A549 (cell line): ENCODE measurements around the gene HEXD. TPM values are rescaled to one million over a fixed set of nuclear protein-coding genes. Genes with fewer than 3 reads are reported as not detected.
A peak's percentile ranks its signal among the peaks of the same experiment; 100 is the strongest.

ENCODE experiments used
- ATAC-seq, 2 experiments: fragments of 200-7000 bp in 1 of 2; fragments of >200 bp in 1 of 2; cut with Nextera tagmentation in 1 of 2; cut with Tn5 transposase in 1 of 2; 3 replicates each; pipeline versions ENCODE4 v1.8.0 to v1.9.1; 2018 to 2020; ENCODE audit warnings: mild to moderate bottlenecking in 1 of 2, moderate library complexity in 1 of 2
- CTCF ChIA-PET: fragments of 300-600 bp; sonication (Branson Sonifier 250); formaldehyde crosslinking; extraction: SDS; loops from one replicate; lab custom pipeline; 2021; ENCODE audit warnings: antibody characterized with exemption, inconsistent platforms; lab: Yijun Ruan, JAX
- POLR2A ChIA-PET: fragments of 350-600 bp; formaldehyde crosslinking; extraction: SDS; loops from one replicate; lab custom pipeline; 2021; ENCODE audit warnings: antibody characterized with exemption, inconsistent platforms; lab: Yijun Ruan, JAX
- DNase-seq, 2 experiments: peaks; one replicate each; pipeline versions ENCODE4 v3.0.0 to v3.0.0-alpha.2; 2011 to 2016; ENCODE audit warnings: low read depth in 1 of 2, low spot score in 1 of 2
- FAIRE-seq: peaks from 2 replicates; lab custom pipeline; 2011; peaks lifted over from hg19 to GRCh38; lab: Jason Lieb, UNC
- H3K27ac ChIP-seq, 2 experiments: fragments of >200 bp; sonication (Bioruptor Twin); formaldehyde crosslinking; 3 replicates each; pipeline ENCODE4 v1.5.1; 2016 to 2017
- H3K4me1 ChIP-seq: fragments of >200 bp; sonication (Bioruptor Twin); formaldehyde crosslinking; 3 replicates; pipeline ENCODE4 v1.6.1; 2016
- H3K4me2 ChIP-seq: fragments of >200 bp; sonication (Bioruptor Twin); formaldehyde crosslinking; 3 replicates; pipeline ENCODE4 v1.6.1; 2016
- H3K4me3 ChIP-seq: fragments of >200 bp; sonication (Bioruptor Twin); formaldehyde crosslinking; 3 replicates; pipeline ENCODE4 v1.5.1; 2016
- H3K9me3 ChIP-seq: fragments of >200 bp; sonication (Bioruptor Twin); formaldehyde crosslinking; 3 replicates; pipeline ENCODE4 v1.6.1; 2016
- FOSB ChIP-seq: fragments of 250-450 bp; sonication (Bioruptor Pico); IDR thresholded peaks from 2 replicates; pipeline ENCODE4 v1.5.0; 2020; ENCODE audit warnings: mild to moderate bottlenecking, moderate library complexity
- GATA3 ChIP-seq: IDR thresholded peaks from 2 replicates; pipeline ENCODE4 v1.6.1; 2012; ENCODE audit warnings: borderline replicate concordance
- HOXB13 ChIP-seq: fragments of 250-450 bp; sonication (Bioruptor Pico); IDR thresholded peaks from 2 replicates; pipeline ENCODE4 v1.5.0; 2020; ENCODE audit warnings: low read depth, mild to moderate bottlenecking, moderate library complexity
- JUN ChIP-seq, 2 experiments: fragments of >200 bp; sonication (Bioruptor Twin); formaldehyde crosslinking; IDR thresholded peaks; 2 replicates in 1 of 2; 3 replicates in 1 of 2; pipeline ENCODE4 v1.6.1; 2016 to 2017
- JUNB ChIP-seq: fragments of >200 bp; sonication (Bioruptor Twin); formaldehyde crosslinking; IDR thresholded peaks from 2 replicates; pipeline ENCODE4 v1.6.1; 2016
- KDM1A ChIP-seq: fragments of 200-600 bp; sonication (generic); IDR thresholded peaks from 2 replicates; pipeline ENCODE4 v1.6.1; 2016; ENCODE audit warnings: low read depth, mild to moderate bottlenecking
- MYC ChIP-seq: IDR thresholded peaks from 2 replicates; pipeline ENCODE4 v1.6.1; 2012; ENCODE audit warnings: mild to moderate bottlenecking, inconsistent platforms, low read length, improper control_type of control experiment, borderline replicate concordance
- RNF2 ChIP-seq: fragments of 200-600 bp; sonication (generic); IDR thresholded peaks from 2 replicates; pipeline ENCODE4 v1.6.1; 2016; ENCODE audit warnings: low read depth, mild to moderate bottlenecking, antibody characterized with exemption, moderate library complexity, borderline replicate concordance
- TP53 ChIP-seq: fragments of 250-450 bp; sonication (Bioruptor Pico); IDR thresholded peaks from 2 replicates; pipeline ENCODE4 v1.5.0; 2021; ENCODE audit warnings: mild to moderate bottlenecking, moderate library complexity
- ZFP36 ChIP-seq: fragments of 450-650 bp; IDR thresholded peaks from 2 replicates; pipeline ENCODE4 v1.6.1; 2014; ENCODE audit warnings: borderline replicate concordance; ENCODE audit not compliant: partially characterized antibody
- WGBS: methylation state at CpG from one replicate; pipeline ENCODE4 v1.1.6; 2017; ENCODE audit errors: missing lambda C conversion rate; 5-methylcytosine and 5-hydroxymethylcytosine counted together
- polyA plus RNA-seq, 4 experiments: library from polyadenylated mRNA; depleted of rRNA in 3 of 4; stranded (reverse); fragments of >200 nt; fragmentation: RNase III in 1 of 4; extraction: RNeasy Plus Mini Kit Qiagen cat#74134 plus additional on column Dnase treatment in 1 of 4; gene quantifications; 2 replicates in 3 of 4; 3 replicates in 1 of 4; pipeline ENCODE4 v1.2.3, GENCODE V29; 2011 to 2017
- TF ChIP-seq, protein P1 (sequence below): IDR thresholded peaks from 2 replicates; pipeline ENCODE4 v1.6.1; 2012
- TF ChIP-seq, protein P2 (sequence below): IDR thresholded peaks from 2 replicates; pipeline ENCODE4 v1.6.1; 2012; ENCODE audit warnings: low read depth, borderline replicate concordance

HEXD gene
- polyA plus RNA-seq, 2 of the 4 experiments (the other 2 are of a cell fraction): 18.0 to 19.5 TPM

GRCh38 chr17:82438401-82439193 is 20.4 kb downstream of the HEXD start:
- H3K9me3 ChIP-seq: no peaks in the 10 kb centered on the region
- H3K4me3 ChIP-seq: no peak overlapping the region
- no peak overlapping the region for H3K4me2 ChIP-seq
- TF ChIP-seq, protein P1, sequence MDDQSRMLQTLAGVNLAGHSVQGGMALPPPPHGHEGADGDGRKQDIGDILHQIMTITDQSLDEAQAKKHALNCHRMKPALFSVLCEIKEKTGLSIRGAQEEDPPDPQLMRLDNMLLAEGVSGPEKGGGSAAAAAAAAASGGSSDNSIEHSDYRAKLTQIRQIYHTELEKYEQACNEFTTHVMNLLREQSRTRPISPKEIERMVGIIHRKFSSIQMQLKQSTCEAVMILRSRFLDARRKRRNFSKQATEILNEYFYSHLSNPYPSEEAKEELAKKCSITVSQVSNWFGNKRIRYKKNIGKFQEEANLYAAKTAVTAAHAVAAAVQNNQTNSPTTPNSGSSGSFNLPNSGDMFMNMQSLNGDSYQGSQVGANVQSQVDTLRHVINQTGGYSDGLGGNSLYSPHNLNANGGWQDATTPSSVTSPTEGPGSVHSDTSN: no peak
- TF ChIP-seq JUN (IDR thresholded peaks at IDR 0.05): peak in 1 of 2 experiments; percentile 31; a peak in 1 of 5 replicates
- ATAC-seq (0 out of 6 replicates have a peak, but pooled peaks of 1 of the 2 experiments have one; percentile 3), FAIRE-seq (no peak), DNase-seq (no peak)
- WGBS: 90% methylated on average over 23 of the region's 26 CpGs
- no peaks in the 10 kb centered on the region for H3K4me1 ChIP-seq
- ChIA-PET CTCF (interaction anchor here (1.1 to 2.5 kb wide), 5 partner anchors 10 to 87 kb away, joined by 3 to 9 read pairs (median 4); no protein-coding TSS in a partner anchor), POLR2A (interaction anchor here (1.7 kb wide), 1 partner anchor 12 kb away, joined by 5 read pairs; no protein-coding TSS in a partner anchor)
- no peak overlapping the region for H3K27ac ChIP-seq

GRCh38 chr17:82439194-82439828 is 21.2 kb downstream of the HEXD start:
- POLR2A ChIA-PET: interaction anchor here (1.7 kb wide), 1 partner anchor 12 kb away, joined by 5 read pairs; no protein-coding TSS in a partner anchor
- no peak for DNase-seq
- CTCF ChIA-PET: interaction anchor here (1.1 to 2.5 kb wide), 4 partner anchors 11 to 27 kb away, joined by 3 to 9 read pairs (median 4); no protein-coding TSS in a partner anchor
- TF ChIP-seq TP53: no peak
- no peak for TF ChIP-seq GATA3
- no peak for TF ChIP-seq FOSB (CRISPR knock-in tag)
- TF ChIP-seq, protein P2, sequence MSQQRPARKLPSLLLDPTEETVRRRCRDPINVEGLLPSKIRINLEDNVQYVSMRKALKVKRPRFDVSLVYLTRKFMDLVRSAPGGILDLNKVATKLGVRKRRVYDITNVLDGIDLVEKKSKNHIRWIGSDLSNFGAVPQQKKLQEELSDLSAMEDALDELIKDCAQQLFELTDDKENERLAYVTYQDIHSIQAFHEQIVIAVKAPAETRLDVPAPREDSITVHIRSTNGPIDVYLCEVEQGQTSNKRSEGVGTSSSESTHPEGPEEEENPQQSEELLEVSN: no peak
- TF ChIP-seq, all 56 proteins: peak for 0
- ATAC-seq: no peak
- H3K9me3 ChIP-seq: no peaks in the 10 kb centered on the region
- 93% methylated on average over 25 of the region's 29 CpGs for WGBS
- no peak overlapping the region for H3K27ac ChIP-seq
- no peak overlapping the region for H3K4me2 ChIP-seq
- no peaks in the 10 kb centered on the region for H3K4me1 ChIP-seq
- no peak for FAIRE-seq
- no peak overlapping the region for H3K4me3 ChIP-seq

DNA sequence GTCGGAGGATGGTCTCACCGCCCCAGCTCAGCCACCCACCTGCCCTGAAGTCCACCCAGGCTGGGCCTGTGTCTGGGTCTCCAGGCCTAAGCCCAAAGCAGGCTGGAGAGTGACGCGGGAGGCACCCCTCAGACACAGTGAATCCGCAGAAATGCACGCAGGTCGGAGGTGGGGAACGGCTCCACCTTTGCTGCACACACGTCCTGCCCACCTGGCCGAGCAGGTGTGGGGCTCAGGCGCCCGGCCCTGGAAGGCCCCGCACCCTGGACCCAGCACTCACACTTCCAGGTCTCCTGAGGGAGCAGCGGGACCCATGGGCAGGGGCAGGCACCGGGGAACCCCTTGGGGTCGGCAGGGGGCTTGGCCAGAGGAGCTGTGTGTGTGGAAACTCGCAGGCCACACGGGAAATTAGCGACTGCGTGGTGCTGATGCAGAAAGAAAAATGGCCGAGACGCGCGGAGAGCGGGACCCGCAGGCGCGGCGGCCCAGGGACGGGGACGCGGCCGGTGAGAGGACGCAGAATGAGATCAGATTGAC is 21.8 kb downstream of the HEXD start:
- no peak for ATAC-seq
- Histone ChIP-seq H3K27ac (no peak overlapping the region), H3K9me3 (no peaks in the 10 kb centered on the region), H3K4me1 (no peaks in the 10 kb centered on the region), H3K4me2 (no peak overlapping the region), H3K4me3 (no peak overlapping the region)
- 92% methylated on average over 34 of the region's 34 CpGs for WGBS
- CTCF ChIA-PET: interaction anchor here (1.2 to 2.5 kb wide), 2 partner anchors 17 to 27 kb away, joined by 3 to 9 read pairs; no protein-coding TSS in a partner anchor
- POLR2A ChIA-PET: no interaction called here
- TF ChIP-seq JUN (IDR thresholded peaks at IDR 0.05) (peak in 1 of 2 experiments; percentile 17; a peak in 1 of 5 replicates), FOSB (CRISPR knock-in tag) (no peak), ZFP36 (no peak), MYC (no peak), KDM1A (no peak)
- no peak for FAIRE-seq
- DNase-seq: no peak

DNA sequence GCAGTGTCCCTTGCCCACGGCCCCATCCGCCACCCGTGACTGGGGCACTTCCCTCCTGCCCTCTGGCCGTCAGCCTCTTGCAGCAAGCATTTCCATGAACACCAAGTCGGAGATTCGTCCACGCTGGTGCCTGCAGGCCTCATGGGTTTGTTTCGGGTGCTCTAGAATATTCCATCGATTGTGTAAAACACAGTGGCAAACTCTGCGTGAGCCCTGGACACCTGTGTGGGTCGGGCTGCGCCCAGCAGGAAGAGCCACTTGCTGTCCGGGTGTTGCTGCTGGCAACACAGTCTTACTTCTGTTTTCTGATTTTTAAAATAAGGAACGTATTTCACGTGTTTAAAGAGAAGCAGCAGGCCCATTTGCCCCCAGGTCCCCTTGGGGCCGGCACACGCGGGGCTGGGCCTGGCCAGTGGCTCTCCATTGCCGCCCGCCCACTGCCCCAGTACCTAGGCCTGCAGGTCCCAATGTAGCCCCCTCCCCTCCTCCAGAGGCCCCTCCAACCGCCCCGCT is 22.4 kb downstream of the HEXD start:
- ATAC-seq: no peak
- CTCF ChIA-PET: no interaction called here
- WGBS: 88% methylated on average over 22 of the region's 22 CpGs

More for the DNA sequence above, 22.4 kb downstream of the HEXD start:
- Histone ChIP-seq H3K9me3 (no peaks in the 10 kb centered on the region), H3K4me1 (no peaks in the 10 kb centered on the region), H3K27ac (no peak overlapping the region), H3K4me3 (no peak overlapping the region), H3K4me2 (no peak overlapping the region)
- no peak for TF ChIP-seq HOXB13 (CRISPR knock-in tag)
- no peak for TF ChIP-seq KDM1A
- no peak for TF ChIP-seq JUNB
- no peak for TF ChIP-seq RNF2
- POLR2A ChIA-PET: no interaction called here
- no peak for FAIRE-seq
- DNase-seq: no peak
